ENCODE measurements around the gene ERMN. TPM values are rescaled to one million over a fixed set of nuclear protein-coding genes. Genes with fewer than 3 reads are reported as not detected.
"Not testable (repeated sequence)": the region's sequence is repeated elsewhere in the genome, so short reads cannot be mapped to it uniquely, and the experiment has no call there.

Gene ERMN
- total RNA-seq, 2 experiments from 2014 or later = 2.7 to 3.5 TPM

GRCh38 chr2:157304811-157305722 lies 20.6 kb downstream of the ERMN start:
- Mint-ChIP-seq H3K9me3 (no peaks in the 10 kb centered on the region), H3K27me3 (peaks cover 6% of the 10 kb centered on the region), H3K36me3 (ENCODE audit: low read depth) (no peaks in the 10 kb centered on the region), H3K4me3 (no peak overlapping the region), H3K4me1 (peaks cover 25% of the 10 kb centered on the region), H3K27ac (no peak overlapping the region)
- POLR2A ChIA-PET = interaction anchor here (0.7 kb wide), 1 partner anchor 49 kb away, joined by 3 read pairs; no protein-coding TSS in a partner anchor
- no peak for DNase-seq
- CTCF ChIA-PET = interaction anchor here (0.5 to 6.3 kb wide), 10 partner anchors 9 to 324 kb away, joined by 3 to 29 read pairs (median 4); partner anchors contain the start of genes ACVR1C and ERMN

- Mint-ChIP-seq H3K27ac (no peak overlapping the region), H3K36me3 (ENCODE audit: low read depth) (no peaks in the 10 kb centered on the region), H3K27me3 (peaks cover 6% of the 10 kb centered on the region), H3K4me1 (peaks cover 24% of the 10 kb centered on the region), H3K4me3 (no peak overlapping the region), H3K9me3 (no peaks in the 10 kb centered on the region)
- POLR2A ChIA-PET = no interaction called here
- CTCF ChIA-PET = interaction anchor here (1.0 to 6.3 kb wide), 5 partner anchors 22 to 363 kb away, joined by 3 to 29 read pairs (median 8); partner anchors contain the start of genes ACVR1C and ERMN
- DNase-seq = no peak
Observed at GRCh38 chr2:157303612-157304011, 22.0 kb downstream of the ERMN start.

- H3K36me3 Mint-ChIP-seq (ENCODE audit: low read depth) = no peaks in the 10 kb centered on the region
- DNase-seq = peak; percentile 49
- H3K4me1 Mint-ChIP-seq = peaks cover 24% of the 10 kb centered on the region
- H3K27ac Mint-ChIP-seq = no peak overlapping the region
- H3K9me3 Mint-ChIP-seq = no peaks in the 10 kb centered on the region
- CTCF ChIA-PET = interaction anchor here (0.6 to 6.3 kb wide), 33 partner anchors 11 to 1080 kb away, joined by 3 to 29 read pairs (median 4); partner anchors contain the start of genes ACVR1C, ERMN and GALNT5
- H3K4me3 Mint-ChIP-seq = no peak overlapping the region
- peaks cover 6% of the 10 kb centered on the region for H3K27me3 Mint-ChIP-seq
- POLR2A ChIA-PET = interaction anchor here (0.9 kb wide), 1 partner anchor 25 kb away, joined by 4 read pairs; no protein-coding TSS in a partner anchor
Observed at GRCh38 chr2:157302492-157303099, 23.0 kb downstream of the ERMN start.

GRCh38 chr2:157301307-157301706 lies 24.3 kb downstream of the ERMN start:
- ChIA-PET POLR2A (interaction anchor here (0.7 kb wide), 1 partner anchor 131 kb away, joined by 4 read pairs; no protein-coding TSS in a partner anchor), CTCF (interaction anchor here (0.7 to 3.3 kb wide), 10 partner anchors 10 to 327 kb away, joined by 3 to 14 read pairs (median 4); partner anchors contain the start of genes ACVR1C, ERMN and GALNT5)
- no peak overlapping the region for H3K4me3 Mint-ChIP-seq
- no peak for DNase-seq
- H3K36me3 Mint-ChIP-seq (ENCODE audit: low read depth) = no peaks in the 10 kb centered on the region
- H3K9me3 Mint-ChIP-seq = no peaks in the 10 kb centered on the region
- H3K27me3 Mint-ChIP-seq = peaks cover 8% of the 10 kb centered on the region
- H3K4me1 Mint-ChIP-seq = peaks cover 13% of the 10 kb centered on the region
- H3K27ac Mint-ChIP-seq = no peak overlapping the region

GRCh38 chr2:157296958-157297357 lies 28.7 kb downstream of the ERMN start:
- CTCF ChIA-PET = no interaction called here
- POLR2A ChIA-PET = no interaction called here
- peaks cover 9% of the 10 kb centered on the region for H3K27me3 Mint-ChIP-seq
- H3K4me3 Mint-ChIP-seq = no peak overlapping the region
- DNase-seq = no peak
- no peaks in the 10 kb centered on the region for H3K4me1 Mint-ChIP-seq
- H3K36me3 Mint-ChIP-seq (ENCODE audit: low read depth) = no peaks in the 10 kb centered on the region
- H3K9me3 Mint-ChIP-seq = no peaks in the 10 kb centered on the region
- H3K27ac Mint-ChIP-seq = no peak overlapping the region

- ChIA-PET CTCF (no interaction called here), POLR2A (no interaction called here)
- no peaks in the 10 kb centered on the region for H3K4me1 Mint-ChIP-seq
- H3K4me3 Mint-ChIP-seq = no peak overlapping the region
- H3K9me3 Mint-ChIP-seq = no peaks in the 10 kb centered on the region
- H3K36me3 Mint-ChIP-seq (ENCODE audit: low read depth) = no peaks in the 10 kb centered on the region
- no peak overlapping the region for H3K27ac Mint-ChIP-seq
- H3K27me3 Mint-ChIP-seq = peaks cover 6% of the 10 kb centered on the region
- DNase-seq = no peak
Observed at GRCh38 chr2:157296490-157296889, 29.1 kb downstream of the ERMN start.

- no peak overlapping the region for H3K27ac Mint-ChIP-seq
- no peak for DNase-seq
- peaks cover 6% of the 10 kb centered on the region for H3K27me3 Mint-ChIP-seq
- CTCF ChIA-PET = no interaction called here
- H3K4me3 Mint-ChIP-seq = no peak overlapping the region
- H3K36me3 Mint-ChIP-seq (ENCODE audit: low read depth) = no peaks in the 10 kb centered on the region
- H3K4me1 Mint-ChIP-seq = no peaks in the 10 kb centered on the region
- POLR2A ChIA-PET = no interaction called here
- H3K9me3 Mint-ChIP-seq = no peaks in the 10 kb centered on the region
Observed at GRCh38 chr2:157292853-157293252, 32.8 kb downstream of the ERMN start.

- Mint-ChIP-seq H3K9me3 (no peaks in the 10 kb centered on the region), H3K4me1 (no peaks in the 10 kb centered on the region), H3K36me3 (ENCODE audit: low read depth) (no peaks in the 10 kb centered on the region), H3K4me3 (no peak overlapping the region), H3K27ac (no peak overlapping the region), H3K27me3 (peaks cover 8% of the 10 kb centered on the region)
- DNase-seq = no peak
- POLR2A ChIA-PET = no interaction called here
- CTCF ChIA-PET = interaction anchor here (1.0 kb wide), 1 partner anchor 10 kb away, joined by 3 read pairs; no protein-coding TSS in a partner anchor
Observed at GRCh38 chr2:157291018-157291417, 34.6 kb downstream of the ERMN start.

- DNase-seq = no peak
- Mint-ChIP-seq H3K27me3 (peaks cover 8% of the 10 kb centered on the region), H3K9me3 (no peaks in the 10 kb centered on the region), H3K36me3 (ENCODE audit: low read depth) (no peaks in the 10 kb centered on the region), H3K4me1 (no peaks in the 10 kb centered on the region), H3K4me3 (no peak overlapping the region), H3K27ac (no peak overlapping the region)
- ChIA-PET POLR2A (no interaction called here), CTCF (no interaction called here)
Observed at GRCh38 chr2:157290525-157290924, 35.1 kb downstream of the ERMN start.

- Mint-ChIP-seq H3K27ac (no peak overlapping the region), H3K36me3 (ENCODE audit: low read depth) (no peaks in the 10 kb centered on the region), H3K9me3 (no peaks in the 10 kb centered on the region), H3K4me3 (no peak overlapping the region), H3K27me3 (peaks cover 8% of the 10 kb centered on the region), H3K4me1 (no peaks in the 10 kb centered on the region)
- CTCF ChIA-PET = interaction anchor here (1.0 to 1.2 kb wide), 2 partner anchors 10 to 15 kb away, joined by 3 to 5 read pairs; no protein-coding TSS in a partner anchor
- no peak for DNase-seq
- POLR2A ChIA-PET = no interaction called here
Observed at GRCh38 chr2:157287160-157287559, 38.5 kb downstream of the ERMN start.

GRCh38 chr2:157283468-157283867 lies 42.2 kb downstream of the ERMN start:
- Mint-ChIP-seq H3K4me1 (no peaks in the 10 kb centered on the region), H3K4me3 (no peak overlapping the region), H3K27ac (no peak overlapping the region), H3K27me3 (peaks cover 11% of the 10 kb centered on the region), H3K9me3 (peaks cover 4% of the 10 kb centered on the region), H3K36me3 (ENCODE audit: low read depth) (no peaks in the 10 kb centered on the region)
- no peak for DNase-seq
- ChIA-PET POLR2A (no interaction called here), CTCF (interaction anchor here (1.7 kb wide), 1 partner anchor 18 kb away, joined by 4 read pairs; no protein-coding TSS in a partner anchor)

GRCh38 chr2:157281316-157281715 lies 44.3 kb downstream of the ERMN start:
- DNase-seq = no peak
- peaks cover 3% of the 10 kb centered on the region for H3K27me3 Mint-ChIP-seq
- no peaks in the 10 kb centered on the region for H3K4me1 Mint-ChIP-seq
- no peak overlapping the region for H3K4me3 Mint-ChIP-seq
- POLR2A ChIA-PET = no interaction called here
- CTCF ChIA-PET = no interaction called here
- H3K27ac Mint-ChIP-seq = no peak overlapping the region
- H3K36me3 Mint-ChIP-seq (ENCODE audit: low read depth) = no peaks in the 10 kb centered on the region
- H3K9me3 Mint-ChIP-seq = peaks cover 4% of the 10 kb centered on the region

GRCh38 chr2:157279311-157279710 lies 46.3 kb downstream of the ERMN start:
- DNase-seq; H3K36me3 Mint-ChIP-seq (ENCODE audit: low read depth); H3K4me1 Mint-ChIP-seq; H3K27ac Mint-ChIP-seq; H3K27me3 Mint-ChIP-seq; H3K9me3 Mint-ChIP-seq; POLR2A ChIA-PET; H3K4me3 Mint-ChIP-seq: not testable (repeated sequence)
- CTCF ChIA-PET = interaction anchor here (1.1 to 1.6 kb wide), 2 partner anchors 9 to 48 kb away, joined by 3 read pairs; no protein-coding TSS in a partner anchor
